Osteoblast (primary cell): ENCODE results near the gene TANK. TPM values are rescaled to one million over a fixed set of nuclear protein-coding genes. Genes with fewer than 3 reads are reported as not detected.
"Not testable (repeated sequence)": the region's sequence is repeated elsewhere in the genome, so short reads cannot be mapped to it uniquely, and the experiment has no call there.

Source experiments
- DNase-seq: peaks from one replicate; pipeline ENCODE4 v3.0.0; 2011; ENCODE audit warnings: low spot score, mixed read lengths; ENCODE audit not compliant: insufficient read length; ENCODE audit errors: missing footprints
- H2AFZ ChIP-seq: 2 replicates; pipeline ENCODE4 v1.6.0; 2011; ENCODE audit warnings: mild to moderate bottlenecking, low read length
- H3K27ac ChIP-seq: 2 replicates; pipeline ENCODE4 v1.5.1; 2011; ENCODE audit warnings: mild to moderate bottlenecking, low read depth, low read length, moderate library complexity
- H3K27me3 ChIP-seq: 2 replicates; pipeline ENCODE4 v1.6.0; 2012; ENCODE audit warnings: mild to moderate bottlenecking, control low read depth, inconsistent platforms, low read length, moderate library complexity; ENCODE audit not compliant: insufficient read depth
- H3K36me3 ChIP-seq: 2 replicates; pipeline ENCODE4 v1.5.1; 2011; ENCODE audit warnings: mild to moderate bottlenecking, low read length, control low read depth, moderate library complexity; ENCODE audit not compliant: insufficient read depth
- H3K4me1 ChIP-seq: 2 replicates; pipeline ENCODE4 v1.5.1; 2011; ENCODE audit warnings: mild to moderate bottlenecking, low read length, control low read depth, moderate library complexity; ENCODE audit not compliant: insufficient read depth
- H3K4me2 ChIP-seq: 2 replicates; pipeline ENCODE4 v1.6.0; 2011; ENCODE audit warnings: mild to moderate bottlenecking, low read length; ENCODE audit not compliant: insufficient read depth
- H3K4me3 ChIP-seq: fragments of 200-600 bp; sonication (generic); 3 replicates; pipeline ENCODE4 v1.5.1; 2012; ENCODE audit warnings: mild to moderate bottlenecking, low read length, inconsistent platforms; ENCODE audit not compliant: insufficient read depth
- H3K79me2 ChIP-seq: 2 replicates; pipeline ENCODE4 v1.6.0; 2012; ENCODE audit warnings: mild to moderate bottlenecking, low read length, control low read depth, inconsistent platforms; ENCODE audit not compliant: insufficient read depth
- H3K9me3 ChIP-seq: 2 replicates; pipeline ENCODE4 v1.5.1; 2011; ENCODE audit warnings: low read depth, low read length, control low read depth
- H4K20me1 ChIP-seq: 2 replicates; pipeline ENCODE4 v1.6.0; 2012; ENCODE audit warnings: mild to moderate bottlenecking, low read length, control low read depth; ENCODE audit not compliant: insufficient read depth
- total RNA-seq: library from RNA; depleted of rRNA; stranded (reverse); fragments of >200 nt; gene quantifications from 2 replicates; pipeline ENCODE4 v1.2.3, GENCODE V29; 2012
- TF ChIP-seq, protein P1 (sequence below): IDR thresholded peaks from 2 replicates; pipeline ENCODE4 v1.5.1; 2011; ENCODE audit warnings: mild to moderate bottlenecking, low read depth, low read length, moderate library complexity; ENCODE audit errors: extremely low read depth

Gene TANK
- total RNA-seq, 1 donor, result 127 TPM

DNA sequence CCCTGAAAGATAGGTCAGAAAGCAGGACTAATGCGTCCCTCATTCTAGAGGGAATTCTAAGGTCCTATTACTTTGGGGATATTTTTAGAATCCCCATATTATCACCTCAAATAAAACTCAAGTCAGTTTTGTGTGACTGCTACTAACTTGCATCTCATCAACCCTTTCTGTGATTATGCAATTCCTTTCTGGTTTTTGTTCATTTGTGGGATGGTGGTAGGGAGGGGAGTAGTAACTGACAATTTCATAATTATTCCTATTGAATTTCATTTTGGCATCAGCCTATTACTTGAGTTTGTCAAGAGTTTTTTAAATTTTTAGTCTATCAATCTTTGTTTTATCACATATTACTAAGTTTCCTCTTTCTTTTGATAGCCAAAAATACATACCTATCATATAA lies 28.4 kb upstream of the TANK start:
- H3K27me3 ChIP-seq, result no peaks in the 10 kb centered on the region
- TF ChIP-seq, protein P1, sequence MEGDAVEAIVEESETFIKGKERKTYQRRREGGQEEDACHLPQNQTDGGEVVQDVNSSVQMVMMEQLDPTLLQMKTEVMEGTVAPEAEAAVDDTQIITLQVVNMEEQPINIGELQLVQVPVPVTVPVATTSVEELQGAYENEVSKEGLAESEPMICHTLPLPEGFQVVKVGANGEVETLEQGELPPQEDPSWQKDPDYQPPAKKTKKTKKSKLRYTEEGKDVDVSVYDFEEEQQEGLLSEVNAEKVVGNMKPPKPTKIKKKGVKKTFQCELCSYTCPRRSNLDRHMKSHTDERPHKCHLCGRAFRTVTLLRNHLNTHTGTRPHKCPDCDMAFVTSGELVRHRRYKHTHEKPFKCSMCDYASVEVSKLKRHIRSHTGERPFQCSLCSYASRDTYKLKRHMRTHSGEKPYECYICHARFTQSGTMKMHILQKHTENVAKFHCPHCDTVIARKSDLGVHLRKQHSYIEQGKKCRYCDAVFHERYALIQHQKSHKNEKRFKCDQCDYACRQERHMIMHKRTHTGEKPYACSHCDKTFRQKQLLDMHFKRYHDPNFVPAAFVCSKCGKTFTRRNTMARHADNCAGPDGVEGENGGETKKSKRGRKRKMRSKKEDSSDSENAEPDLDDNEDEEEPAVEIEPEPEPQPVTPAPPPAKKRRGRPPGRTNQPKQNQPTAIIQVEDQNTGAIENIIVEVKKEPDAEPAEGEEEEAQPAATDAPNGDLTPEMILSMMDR, result no peak
- H3K9me3 ChIP-seq, result no peaks in the 10 kb centered on the region
- H3K4me2 ChIP-seq, result no peak overlapping the region
- no peaks in the 10 kb centered on the region for H3K79me2 ChIP-seq
- H3K36me3 ChIP-seq, result no peaks in the 10 kb centered on the region
- no peaks in the 10 kb centered on the region for H4K20me1 ChIP-seq
- H2AFZ ChIP-seq, result no peak overlapping the region
- DNase-seq, result no peak
- H3K27ac ChIP-seq, result no peak overlapping the region
- no peak overlapping the region for H3K4me3 ChIP-seq
- H3K4me1 ChIP-seq, result peaks cover 18% of the 10 kb centered on the region

GRCh38 chr2:161132384-161132783 lies 27.8 kb upstream of the TANK start:
- not testable (repeated sequence) for H3K79me2 ChIP-seq, H2AFZ ChIP-seq, DNase-seq, H3K27me3 ChIP-seq, H3K4me2 ChIP-seq, H3K4me3 ChIP-seq, H4K20me1 ChIP-seq, H3K27ac ChIP-seq, H3K36me3 ChIP-seq, H3K9me3 ChIP-seq
- H3K4me1 ChIP-seq, result peaks cover 21% of the 10 kb centered on the region

DNA sequence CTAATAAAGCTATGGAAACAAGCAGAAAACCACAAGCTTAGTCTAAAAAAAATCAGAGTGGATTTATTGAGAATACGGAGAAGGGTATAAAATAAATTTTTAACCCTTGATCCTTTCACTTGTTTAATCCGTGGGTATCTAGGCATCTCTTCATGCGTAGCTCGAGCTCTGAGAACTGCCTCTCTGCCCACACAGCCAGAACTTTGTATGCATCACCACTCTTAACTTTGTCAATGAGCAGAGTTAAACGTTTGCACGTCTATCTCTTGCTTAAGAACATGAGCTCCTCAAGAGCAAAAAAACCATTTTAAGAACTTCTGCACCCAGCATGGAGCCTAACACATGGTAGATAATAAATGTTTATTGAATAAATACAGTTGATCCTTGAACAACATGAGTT lies 26.9 kb upstream of the TANK start:
- Histone ChIP-seq H3K36me3 (no peaks in the 10 kb centered on the region), H3K27ac (no peak overlapping the region), H3K27me3 (no peaks in the 10 kb centered on the region), H3K79me2 (no peaks in the 10 kb centered on the region), H3K4me2 (no peak overlapping the region), H4K20me1 (no peaks in the 10 kb centered on the region), H3K9me3 (no peaks in the 10 kb centered on the region), H2AFZ (no peak overlapping the region), H3K4me3 (no peak overlapping the region), H3K4me1 (peaks cover 23% of the 10 kb centered on the region)
- no peak for DNase-seq
- TF ChIP-seq, protein P1, result no peak

GRCh38 chr2:161134547-161135518 lies 25.4 kb upstream of the TANK start:
- Histone ChIP-seq H2AFZ (peak overlapping the region; percentile 11), H3K4me3 (peak overlapping the region; percentile 1), H3K4me1 (peaks cover 36% of the 10 kb centered on the region), H3K79me2 (no peaks in the 10 kb centered on the region), H3K27me3 (no peaks in the 10 kb centered on the region), H4K20me1 (no peaks in the 10 kb centered on the region), H3K4me2 (peak overlapping the region; percentile 46), H3K27ac (no peak overlapping the region), H3K36me3 (no peaks in the 10 kb centered on the region), H3K9me3 (no peaks in the 10 kb centered on the region)
- TF ChIP-seq, protein P1, result no peak
- no peak for DNase-seq
